Sigmoid colon (tissue), 7 donors: Measurements from ENCODE around the gene RNF144B. TPM values are rescaled to one million over a fixed set of nuclear protein-coding genes. Genes with fewer than 3 reads are reported as not detected.
A peak's percentile ranks its signal among the peaks of the same experiment; 100 is the strongest.

Experiments used
- DNase-seq: peaks from one replicate; pipeline ENCODE4 v3.0.0-alpha.2; 2019
- H3K27ac ChIP-seq, 4 donors: fragments of 200-600 bp; sonication (generic); one replicate each; pipeline ENCODE4 v1.5.1; 2016 to 2019; ENCODE audit warnings: mild to moderate bottlenecking in 1 of 4
- H3K27me3 ChIP-seq, 3 donors: fragments of 200-600 bp; sonication (generic); one replicate each; pipeline ENCODE4 v1.5.1; 2019; ENCODE audit warnings: mild to moderate bottlenecking in 1 of 3
- H3K36me3 ChIP-seq, 4 donors: fragments of 200-600 bp; sonication (generic); one replicate each; pipeline ENCODE4 v1.5.1; 2016 to 2019
- H3K4me1 ChIP-seq, 4 donors: fragments of 200-600 bp; sonication (generic); one replicate each; pipeline ENCODE4 v1.5.1; 2017 to 2019
- H3K4me3 ChIP-seq, 4 donors: fragments of 200-600 bp; sonication (generic); one replicate each; pipeline ENCODE4 v1.5.1; 2017 to 2019; ENCODE audit warnings: mild to moderate bottlenecking in 2 of 4, moderate library complexity in 1 of 4
- H3K9me3 ChIP-seq, 4 donors: fragments of 200-600 bp in 3 of 4; sonication (generic) in 3 of 4; one replicate each; pipeline versions ENCODE4 v1.5.1 to v1.6.1; 2013 to 2019
- CTCF ChIP-seq, 4 experiments: fragments of 450-650 bp in 3 of 4; fragments of 200-600 bp in 1 of 4; IDR thresholded peaks; one replicate each; pipeline ENCODE4 v1.5.1; 2016 to 2019; ENCODE audit warnings: antibody characterized with exemption in 4 of 4, mild to moderate bottlenecking in 3 of 4, moderate library complexity in 2 of 4
- EP300 ChIP-seq, 4 donors: sonication (generic); formaldehyde crosslinking; IDR thresholded peaks; one replicate each; pipeline ENCODE4 v1.6.1; 2017; ENCODE audit warnings: antibody characterized with exemption in 4 of 4
- POLR2A ChIP-seq, 2 donors: fragments of 450-650 bp; IDR thresholded peaks; one replicate each; pipeline ENCODE4 v1.6.1; 2016; ENCODE audit warnings: antibody characterized with exemption in 2 of 2, mild to moderate bottlenecking in 2 of 2, moderate library complexity in 2 of 2
- POLR2AphosphoS5 ChIP-seq, 4 donors: sonication (generic); formaldehyde crosslinking; IDR thresholded peaks; one replicate each; pipeline ENCODE4 v1.6.1; 2017; ENCODE audit warnings: antibody characterized with exemption in 4 of 4
- WGBS, 2 donors: extraction: QIAGEN DNeasy Blood & Tissue Kit; methylation state at CpG; one replicate each; pipeline ENCODE4 v1.1.7; 2013; 5-methylcytosine and 5-hydroxymethylcytosine counted together
- intact Hi-C: fragments of 100-400 bp; cut with DNase I; formaldehyde crosslinking; loops from one replicate; pipeline ENCODE4 v1.15.1; 2023
- polyA plus RNA-seq, 3 donors: library from polyadenylated mRNA; stranded (reverse); fragments of 200-250 nt; gene quantifications; one replicate each; pipeline ENCODE4 v1.2.3, GENCODE V29; 2013
- total RNA-seq, 4 donors: library from RNA; depleted of rRNA; stranded (reverse); fragments of >200 nt; gene quantifications; one replicate each; pipeline ENCODE4 v1.1.0, GENCODE V29; 2016
- donor health status: healthy with polysubstance abuse.
- donor health status: Bipolar disorder and iron deficiency.
- donor health status: healthy.

The RNF144B gene
- total and polyA plus RNA-seq, 7 donors: 1.2 to 14.8 (median 4.6) TPM

GRCh38 chr6:18477301-18477941, 90.3 kb downstream of the RNF144B start:
- TF ChIP-seq CTCF (IDR thresholded peaks at IDR 0.05) (no peak), POLR2AphosphoS5 (IDR thresholded peaks at IDR 0.05) (no peak), EP300 (IDR thresholded peaks at IDR 0.05) (no peak), POLR2A (IDR thresholded peaks at IDR 0.05) (no peak)
- Histone ChIP-seq H3K4me1 (no peaks in the 10 kb centered on the region), H3K36me3 (no peaks in the 10 kb centered on the region), H3K27me3 (no peaks in the 10 kb centered on the region), H3K27ac (peak overlapping the region in 1 of 4 donors; percentile 17), H3K9me3 (no peaks in the 10 kb centered on the region), H3K4me3 (no peak overlapping the region)
- DNase-seq: no peak
- intact Hi-C loops: no loop called here
- WGBS, 2 donors: 56 to 58% methylated on average over 2 of the region's 2 CpGs

GRCh38 chr6:18478610-18479009, 91.5 kb downstream of the RNF144B start:
- no peaks in the 10 kb centered on the region for H3K36me3 ChIP-seq
- no peaks in the 10 kb centered on the region for H3K4me1 ChIP-seq
- no peak for DNase-seq
- TF ChIP-seq POLR2A (IDR thresholded peaks at IDR 0.05): no peak
- TF ChIP-seq CTCF (IDR thresholded peaks at IDR 0.05): no peak
- no peak for TF ChIP-seq POLR2AphosphoS5 (IDR thresholded peaks at IDR 0.05)
- TF ChIP-seq EP300 (IDR thresholded peaks at IDR 0.05): no peak
- intact Hi-C loops: no loop called here
- no peak overlapping the region for H3K27ac ChIP-seq
- H3K4me3 ChIP-seq: no peak overlapping the region
- WGBS, 2 donors: 40 to 76% methylated on average over 1 of the region's 1 CpG
- no peaks in the 10 kb centered on the region for H3K27me3 ChIP-seq
- no peaks in the 10 kb centered on the region for H3K9me3 ChIP-seq

GRCh38 chr6:18481870-18482269, 94.7 kb downstream of the RNF144B start:
- Histone ChIP-seq H3K27me3 (no peaks in the 10 kb centered on the region), H3K4me1 (no peaks in the 10 kb centered on the region), H3K36me3 (no peaks in the 10 kb centered on the region), H3K4me3 (no peak overlapping the region), H3K9me3 (no peaks in the 10 kb centered on the region), H3K27ac (no peak overlapping the region)
- TF ChIP-seq POLR2AphosphoS5 (IDR thresholded peaks at IDR 0.05) (no peak), EP300 (IDR thresholded peaks at IDR 0.05) (no peak), POLR2A (IDR thresholded peaks at IDR 0.05) (no peak), CTCF (IDR thresholded peaks at IDR 0.05) (no peak)
- WGBS, 2 donors: 67 to 87% methylated on average over 3 of the region's 3 CpGs
- intact Hi-C loops: no loop called here
- DNase-seq: no peak

- DNase-seq: no peak
- no peak for TF ChIP-seq POLR2AphosphoS5 (IDR thresholded peaks at IDR 0.05)
- no peak for TF ChIP-seq POLR2A (IDR thresholded peaks at IDR 0.05)
- TF ChIP-seq CTCF (IDR thresholded peaks at IDR 0.05): no peak
- TF ChIP-seq EP300 (IDR thresholded peaks at IDR 0.05): no peak
- Histone ChIP-seq H3K36me3 (no peaks in the 10 kb centered on the region), H3K4me1 (no peaks in the 10 kb centered on the region), H3K27ac (no peak overlapping the region), H3K27me3 (no peaks in the 10 kb centered on the region), H3K4me3 (no peak overlapping the region), H3K9me3 (no peaks in the 10 kb centered on the region)
- intact Hi-C loops: no loop called here
- WGBS, 2 donors: 39 to 50% methylated on average over 3 of the region's 3 CpGs
These were observed 98.7 kb downstream of the RNF144B start for GRCh38 chr6:18485660-18486435.
